Breast epithelium (tissue), 3 donors: ENCODE data around the gene ITPR1.

ENCODE experiments used
- POLR2A ChIP-seq: fragments of 450-650 bp; IDR thresholded peaks from one replicate; pipeline ENCODE4 v1.6.1; 2016; ENCODE audit warnings: antibody characterized with exemption, mild to moderate bottlenecking, moderate library complexity
- POLR2AphosphoS5 ChIP-seq, 3 donors: sonication (generic); formaldehyde crosslinking; IDR thresholded peaks; one replicate each; pipeline ENCODE4 v1.6.1; 2017; ENCODE audit warnings: antibody characterized with exemption in 3 of 3
- TF ChIP-seq, protein P1 (sequence below), 3 donors: fragments of 450-650 bp; IDR thresholded peaks; one replicate each; pipeline ENCODE4 v1.5.1; 2016 to 2017; ENCODE audit warnings: antibody characterized with exemption in 3 of 3, mild to moderate bottlenecking in 3 of 3, moderate library complexity in 3 of 3

DNA sequence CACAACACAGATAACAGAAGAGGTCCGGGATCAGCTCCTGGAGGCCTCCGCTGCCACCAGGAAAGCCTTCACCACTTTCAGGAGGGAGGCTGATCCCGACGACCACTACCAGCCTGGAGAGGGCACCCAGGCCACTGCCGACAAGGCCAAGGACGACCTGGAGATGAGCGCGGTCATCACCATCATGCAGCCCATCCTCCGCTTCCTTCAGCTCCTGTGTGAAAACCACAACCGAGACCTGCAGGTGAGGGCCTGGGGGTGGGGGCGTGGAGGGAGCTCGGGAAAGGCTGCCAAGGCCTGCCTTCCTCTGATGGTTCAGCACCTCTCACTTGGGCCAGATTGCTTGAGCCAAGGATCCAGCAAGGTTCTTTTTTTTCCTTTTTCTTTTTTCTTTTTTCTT, 275.4 kb downstream of the ITPR1 start:
- TF ChIP-seq, protein P1, sequence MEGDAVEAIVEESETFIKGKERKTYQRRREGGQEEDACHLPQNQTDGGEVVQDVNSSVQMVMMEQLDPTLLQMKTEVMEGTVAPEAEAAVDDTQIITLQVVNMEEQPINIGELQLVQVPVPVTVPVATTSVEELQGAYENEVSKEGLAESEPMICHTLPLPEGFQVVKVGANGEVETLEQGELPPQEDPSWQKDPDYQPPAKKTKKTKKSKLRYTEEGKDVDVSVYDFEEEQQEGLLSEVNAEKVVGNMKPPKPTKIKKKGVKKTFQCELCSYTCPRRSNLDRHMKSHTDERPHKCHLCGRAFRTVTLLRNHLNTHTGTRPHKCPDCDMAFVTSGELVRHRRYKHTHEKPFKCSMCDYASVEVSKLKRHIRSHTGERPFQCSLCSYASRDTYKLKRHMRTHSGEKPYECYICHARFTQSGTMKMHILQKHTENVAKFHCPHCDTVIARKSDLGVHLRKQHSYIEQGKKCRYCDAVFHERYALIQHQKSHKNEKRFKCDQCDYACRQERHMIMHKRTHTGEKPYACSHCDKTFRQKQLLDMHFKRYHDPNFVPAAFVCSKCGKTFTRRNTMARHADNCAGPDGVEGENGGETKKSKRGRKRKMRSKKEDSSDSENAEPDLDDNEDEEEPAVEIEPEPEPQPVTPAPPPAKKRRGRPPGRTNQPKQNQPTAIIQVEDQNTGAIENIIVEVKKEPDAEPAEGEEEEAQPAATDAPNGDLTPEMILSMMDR (IDR thresholded peaks at IDR 0.05), result no peak
- TF ChIP-seq POLR2AphosphoS5 (IDR thresholded peaks at IDR 0.05), result no peak
- TF ChIP-seq POLR2A, result no peak
